NCI-H226 (cell line): ENCODE results near the gene PLA2G6.
"Not testable (repeated sequence)": the region's sequence is repeated elsewhere in the genome, so short reads cannot be mapped to it uniquely, and the experiment has no call there.

Experiments
- DNase-seq: peaks from one replicate; pipeline ENCODE4 v3.0.0-alpha.2; 2015

The PLA2G6 gene

DNA sequence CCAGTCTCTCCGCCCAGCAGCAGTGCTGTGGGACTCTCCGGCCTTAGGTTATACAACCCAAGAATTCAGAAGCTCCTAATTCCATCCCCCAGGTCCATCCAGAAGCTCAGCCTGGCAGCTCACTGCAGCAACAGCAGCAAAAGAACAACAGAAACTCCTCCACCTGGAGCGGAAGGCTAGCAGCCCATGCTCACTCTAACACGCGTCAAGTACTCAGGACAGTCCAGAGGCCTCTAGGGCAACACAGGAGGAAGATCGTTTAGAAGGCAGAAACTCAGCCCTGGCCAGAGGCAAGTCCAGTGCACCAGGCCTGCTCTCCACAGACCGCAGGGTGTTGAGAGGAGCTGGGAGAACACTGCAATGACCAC is 17.1 kb downstream of the PLA2G6 start:
- no peak for DNase-seq

DNA sequence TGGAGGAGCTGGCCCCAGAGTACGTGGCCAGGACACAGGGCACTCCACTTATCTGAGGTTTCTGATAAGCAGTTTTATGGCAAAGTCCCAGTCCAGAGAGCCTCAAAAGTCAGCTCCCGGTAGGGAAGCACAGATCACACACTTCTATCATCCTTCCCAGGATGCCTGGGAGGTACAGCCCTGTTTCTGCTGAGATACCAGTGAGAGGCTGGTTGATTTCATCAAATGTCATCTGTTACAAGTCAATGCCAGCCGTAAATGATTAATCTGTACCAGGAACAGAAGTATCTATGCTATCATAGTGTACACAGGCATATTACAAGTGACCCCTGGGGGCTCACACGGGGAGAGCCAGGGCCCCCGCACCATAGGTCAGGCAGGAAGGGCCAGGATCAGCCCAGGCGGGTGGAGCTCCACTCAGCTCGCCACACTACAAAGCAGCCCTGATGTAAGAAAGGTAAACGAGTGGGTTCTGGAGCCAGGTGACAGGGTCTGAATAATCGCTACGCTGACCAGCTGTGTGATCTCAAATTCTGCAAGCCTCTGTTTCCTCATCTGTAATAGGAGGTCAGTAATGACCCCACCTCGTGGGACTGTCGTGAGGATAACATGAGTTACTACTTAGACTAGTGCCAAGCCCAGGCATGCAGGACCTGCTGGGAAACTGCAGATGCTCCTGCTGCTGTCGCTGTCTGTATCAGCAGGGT is 17.6 kb downstream of the PLA2G6 start:
- no peak for DNase-seq

DNA sequence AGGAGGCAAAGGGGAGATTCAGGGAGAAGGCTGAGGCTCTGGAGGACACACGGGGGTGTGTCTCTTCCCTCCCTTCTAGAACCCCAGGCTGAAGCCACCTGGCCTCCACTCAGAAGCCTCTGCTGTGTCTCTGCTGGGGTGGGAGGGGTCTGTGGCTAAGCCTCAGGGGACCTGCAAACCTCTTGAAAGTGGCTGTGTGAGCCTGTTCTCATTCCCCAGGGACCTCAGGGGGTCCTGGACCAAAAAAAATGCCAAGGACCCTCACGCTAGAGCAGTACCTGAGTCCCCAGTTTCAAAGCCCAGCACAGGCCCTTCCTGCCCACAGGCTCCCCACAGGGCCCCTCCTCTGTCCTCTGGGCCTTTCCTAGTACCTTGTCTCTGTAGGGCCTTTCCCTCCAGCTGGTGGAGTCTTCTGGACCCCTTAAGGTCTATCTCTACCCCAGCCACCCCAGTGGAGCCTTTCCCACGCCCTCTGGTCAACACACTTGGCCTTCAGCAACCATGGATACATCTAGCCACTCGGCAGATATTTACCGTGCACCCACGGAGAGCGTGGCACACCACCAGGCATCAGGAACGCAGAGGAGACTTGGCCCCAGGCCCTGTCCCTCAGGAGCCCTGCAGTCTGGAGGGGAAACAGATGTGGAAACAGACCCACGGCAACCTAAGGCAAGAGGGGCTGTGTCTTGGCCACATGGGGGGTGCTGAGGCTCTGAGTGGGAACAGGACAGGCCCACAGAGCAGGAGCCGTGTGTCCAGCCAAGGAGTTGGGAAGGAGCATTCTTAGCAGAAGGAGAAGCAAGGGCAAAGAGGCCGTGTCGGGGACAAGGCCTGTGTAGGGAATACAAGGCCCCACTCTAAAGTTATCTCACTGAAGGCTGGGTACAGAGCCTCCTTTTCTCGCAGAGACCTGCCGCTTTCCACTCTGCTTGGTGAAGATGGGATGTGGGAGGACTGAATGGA is 18.5 kb downstream of the PLA2G6 start:
- no peak for DNase-seq

DNA sequence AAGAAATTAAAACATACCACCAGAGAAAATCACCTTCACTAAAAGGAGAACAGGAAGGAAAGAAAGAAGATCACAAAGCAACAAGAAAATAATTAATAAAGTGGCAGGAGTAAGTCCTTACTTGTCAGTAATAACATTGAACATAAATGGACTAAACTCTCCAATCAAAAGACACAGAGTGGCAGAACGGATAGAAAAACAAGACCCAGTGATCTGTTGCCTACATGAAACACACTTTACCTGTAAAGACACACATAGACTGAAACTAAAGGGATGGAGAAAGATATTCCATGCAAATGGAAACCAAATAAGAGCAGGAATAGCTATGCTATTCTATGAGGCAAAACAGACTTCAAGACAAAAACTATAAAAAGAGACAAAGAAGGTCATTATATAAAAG is 25.9 kb downstream of the PLA2G6 start:
- DNase-seq, result no peak

DNA sequence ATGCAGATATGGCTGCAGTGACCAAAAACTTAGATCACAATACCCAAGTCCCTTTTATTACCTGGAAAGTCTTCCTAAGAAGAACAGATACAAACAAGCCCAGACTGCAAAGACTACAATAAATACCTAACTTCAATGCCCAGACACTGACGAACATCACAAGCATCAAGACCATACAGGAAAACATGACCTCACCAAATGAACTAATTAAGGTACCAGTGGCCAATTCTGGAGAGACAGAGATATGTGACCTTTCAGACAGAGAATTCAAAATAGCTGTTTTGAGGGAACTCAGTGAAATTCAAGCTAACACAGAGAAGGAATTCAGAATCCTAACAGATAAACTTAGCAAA is 27.1 kb downstream of the PLA2G6 start:
- DNase-seq, result not testable (repeated sequence)

DNA sequence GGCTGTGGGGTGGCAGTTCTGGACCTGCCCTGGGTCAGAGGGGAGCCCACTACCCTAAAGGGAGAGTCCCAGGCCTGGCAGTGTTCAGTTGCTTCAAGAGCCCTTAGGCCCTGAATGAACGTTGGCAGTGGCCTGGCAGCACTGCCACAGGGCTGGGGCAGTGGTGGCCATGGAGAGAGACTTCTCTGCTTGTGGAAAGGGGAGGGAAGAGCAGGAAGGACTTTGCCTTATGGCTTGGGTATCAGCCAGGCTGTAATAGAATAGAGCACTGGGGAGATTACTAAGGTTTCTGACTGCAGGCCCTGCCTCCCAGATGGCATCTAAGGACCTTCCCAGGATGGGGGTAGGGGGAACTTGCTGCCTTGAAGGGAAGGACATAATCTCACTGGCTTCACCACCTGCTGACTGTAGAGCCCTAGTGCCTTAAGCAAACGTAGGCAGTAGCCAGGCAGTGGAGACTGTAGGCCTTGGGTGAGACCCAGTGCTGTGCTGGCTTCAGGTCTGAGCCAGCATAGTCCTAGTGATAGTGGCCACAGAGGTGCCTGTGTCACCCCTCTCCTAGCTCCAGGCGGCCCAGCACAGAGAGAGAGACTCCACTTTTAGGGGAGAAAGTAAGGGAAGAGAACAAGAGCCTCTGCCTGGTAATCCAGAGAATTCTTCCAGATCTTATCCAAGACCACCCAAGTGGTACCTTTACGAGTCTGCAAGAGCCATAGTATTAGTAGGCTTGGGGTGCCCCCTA is 27.6 kb downstream of the PLA2G6 start:
- DNase-seq, result no peak

DNA sequence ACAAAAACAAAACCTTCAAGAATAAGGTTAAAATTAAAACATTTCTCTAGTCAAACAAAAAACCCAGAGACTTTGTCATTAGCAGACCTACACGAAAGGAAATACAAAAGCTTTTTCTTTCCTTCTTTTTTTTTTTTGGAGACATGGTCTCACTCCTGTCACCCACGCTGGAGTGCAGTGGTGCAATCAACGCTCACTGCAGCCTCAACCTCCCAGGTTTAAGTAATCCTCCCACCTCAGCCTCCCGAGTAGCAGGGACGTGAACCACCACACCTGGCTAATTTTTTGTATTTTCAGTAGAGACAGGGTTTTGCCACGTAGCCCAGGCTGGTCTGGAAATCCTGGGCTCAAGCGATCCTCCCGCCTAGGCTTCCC is 30.5 kb downstream of the PLA2G6 start:
- no peak for DNase-seq

DNA sequence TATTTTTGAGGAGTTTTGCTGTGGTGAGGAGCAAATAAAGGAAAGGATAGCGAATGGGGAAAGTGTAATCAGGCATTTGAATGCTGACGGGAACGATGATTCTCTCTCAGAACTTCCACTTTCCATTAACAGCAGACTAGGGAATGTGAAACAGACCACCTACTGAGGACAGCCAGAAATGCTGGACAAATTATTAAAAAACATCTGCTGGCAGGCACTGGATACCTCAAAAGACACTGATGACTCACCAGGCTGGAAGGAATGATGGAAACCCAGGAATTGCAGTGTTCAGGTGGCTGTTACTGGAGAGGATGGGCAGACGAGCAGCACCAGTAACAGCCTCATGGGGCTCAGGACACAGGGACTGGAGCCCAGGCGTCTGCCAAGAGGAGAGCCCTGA is 33.4 kb downstream of the PLA2G6 start:
- peak; percentile 52 for DNase-seq

DNA sequence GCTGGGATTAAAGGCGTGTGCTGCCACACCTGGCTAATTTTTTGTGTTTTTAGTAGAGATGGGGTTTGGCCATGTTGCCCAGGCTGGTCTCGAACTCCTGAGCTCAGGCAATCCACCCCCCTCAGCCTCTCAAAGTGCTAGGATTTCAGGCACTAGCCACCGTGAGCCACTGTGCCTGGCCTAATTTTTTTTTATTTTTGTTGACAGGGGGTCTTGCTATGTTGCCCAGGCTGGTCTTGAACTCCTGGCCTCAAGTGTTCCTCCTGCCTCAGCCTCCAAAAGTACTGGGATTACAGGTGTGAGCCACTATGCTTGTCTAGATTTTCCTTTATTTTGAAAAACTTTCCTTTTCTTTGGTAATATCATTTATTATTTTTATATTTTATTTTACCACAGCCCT is 35.5 kb downstream of the PLA2G6 start:
- not testable (repeated sequence) for DNase-seq

DNA sequence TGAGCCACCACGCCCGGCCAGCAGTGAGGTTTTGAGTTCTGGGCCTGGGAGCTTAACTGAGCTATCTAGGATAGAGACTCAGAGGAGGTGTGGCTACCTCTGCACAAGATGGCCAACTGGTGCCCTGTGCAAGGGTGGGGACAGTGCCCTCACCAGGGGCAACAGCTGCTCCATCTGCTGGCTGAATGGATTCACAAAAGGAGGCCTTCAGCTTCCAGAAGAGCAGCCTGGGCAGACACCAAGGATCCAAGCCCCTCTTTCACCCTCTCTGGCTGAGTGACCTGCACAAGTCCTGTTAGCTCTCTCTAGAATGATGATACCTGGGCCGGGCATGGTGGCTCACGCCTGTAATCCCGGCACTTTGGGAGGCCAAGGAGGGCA is 37.6 kb downstream of the PLA2G6 start:
- no peak for DNase-seq

DNA sequence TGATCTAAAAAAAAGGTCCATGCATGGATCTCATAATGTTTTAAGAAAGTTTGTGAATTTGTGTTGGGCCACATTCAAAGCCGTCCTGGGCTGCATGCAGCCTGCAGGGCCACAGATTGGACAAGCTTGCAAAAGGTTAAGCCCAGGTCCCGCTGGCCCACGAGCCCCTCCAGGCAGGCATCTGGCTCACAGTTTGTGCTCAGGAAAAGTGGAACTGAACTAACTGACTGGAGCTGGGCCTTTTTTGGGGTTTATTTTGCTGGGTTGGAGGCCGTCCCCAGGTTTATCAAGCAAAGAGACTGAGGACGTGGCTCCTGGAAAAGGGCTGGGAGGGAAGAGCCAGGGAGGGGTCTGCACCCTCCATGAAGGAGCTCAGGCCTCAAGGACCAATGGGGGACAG is 39.0 kb downstream of the PLA2G6 start:
- DNase-seq, result no peak

DNA sequence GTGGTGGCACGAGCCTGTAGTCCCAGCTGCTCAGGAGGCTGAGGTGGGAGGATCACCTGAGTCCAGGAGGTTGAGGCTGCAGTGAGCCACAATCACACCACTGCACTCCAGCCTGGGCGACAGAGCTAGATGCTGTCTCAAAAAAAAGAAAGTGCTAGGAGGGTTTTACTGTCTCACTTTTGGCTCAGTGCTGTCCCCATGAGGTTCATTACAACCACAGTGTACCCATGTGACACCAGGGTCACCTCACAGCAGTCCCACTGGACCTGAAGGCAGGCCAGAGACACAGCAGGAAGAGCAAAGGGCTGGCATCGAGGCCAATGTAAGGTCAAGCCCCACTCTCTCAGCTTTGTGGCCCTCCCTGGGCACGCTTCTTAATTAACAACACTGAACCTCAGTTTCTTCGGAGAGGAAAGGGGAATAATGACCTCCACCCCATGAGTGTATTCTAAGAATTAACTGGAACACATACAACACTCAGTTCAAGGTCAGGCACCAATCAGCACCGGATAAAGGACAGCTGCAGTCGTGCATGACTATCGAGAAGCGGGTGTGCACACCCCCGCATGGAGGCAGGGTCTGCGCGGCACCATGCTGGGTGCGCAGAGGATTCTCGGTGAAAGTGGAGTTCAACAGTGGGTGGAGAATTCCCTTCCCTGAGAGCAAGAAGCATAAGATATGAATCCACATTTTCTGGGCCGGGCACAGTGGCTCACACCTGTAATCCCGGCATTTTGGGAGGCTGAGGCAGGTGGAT is 40.2 kb downstream of the PLA2G6 start:
- DNase-seq, result no peak

DNA sequence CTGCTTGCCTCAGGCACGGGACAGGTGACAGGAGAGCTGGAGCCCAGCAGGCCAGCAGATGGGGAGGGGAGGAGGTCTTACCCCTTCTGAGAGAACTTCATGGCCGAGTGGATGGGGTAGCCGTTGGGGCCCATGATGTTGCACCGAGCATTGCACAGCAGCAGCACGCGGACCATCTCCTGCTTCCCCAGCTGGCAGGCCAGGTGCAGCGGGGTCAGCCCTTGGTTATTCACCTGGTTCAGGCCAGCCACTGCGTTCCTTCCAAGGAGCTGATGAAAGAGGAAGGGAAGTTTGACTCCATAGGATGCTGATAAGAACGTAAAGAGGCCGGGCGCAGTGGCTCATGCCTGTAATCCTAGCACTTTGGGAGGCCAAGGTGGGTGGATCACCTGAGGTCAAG is 41.7 kb downstream of the PLA2G6 start:
- no peak for DNase-seq

DNA sequence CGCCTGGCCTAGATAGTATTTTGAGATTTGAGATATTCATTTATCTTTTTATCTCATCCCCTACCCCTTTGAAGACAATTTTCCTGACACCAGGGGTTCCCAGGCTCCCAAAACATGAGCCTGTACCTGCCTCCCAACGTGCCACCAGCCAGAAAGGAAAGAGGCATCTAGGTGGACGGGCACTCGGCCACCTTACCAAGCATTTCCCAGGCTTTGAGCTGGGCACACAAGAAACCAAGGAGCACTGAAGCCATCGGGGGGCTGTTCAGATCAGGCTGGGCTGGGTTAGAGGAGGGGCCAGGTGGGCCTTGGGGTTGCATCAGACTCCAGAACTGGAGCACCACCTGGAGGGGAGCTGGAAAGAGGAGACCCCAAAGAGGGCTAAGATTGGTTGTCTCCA is 42.7 kb downstream of the PLA2G6 start:
- DNase-seq, result no peak

DNA sequence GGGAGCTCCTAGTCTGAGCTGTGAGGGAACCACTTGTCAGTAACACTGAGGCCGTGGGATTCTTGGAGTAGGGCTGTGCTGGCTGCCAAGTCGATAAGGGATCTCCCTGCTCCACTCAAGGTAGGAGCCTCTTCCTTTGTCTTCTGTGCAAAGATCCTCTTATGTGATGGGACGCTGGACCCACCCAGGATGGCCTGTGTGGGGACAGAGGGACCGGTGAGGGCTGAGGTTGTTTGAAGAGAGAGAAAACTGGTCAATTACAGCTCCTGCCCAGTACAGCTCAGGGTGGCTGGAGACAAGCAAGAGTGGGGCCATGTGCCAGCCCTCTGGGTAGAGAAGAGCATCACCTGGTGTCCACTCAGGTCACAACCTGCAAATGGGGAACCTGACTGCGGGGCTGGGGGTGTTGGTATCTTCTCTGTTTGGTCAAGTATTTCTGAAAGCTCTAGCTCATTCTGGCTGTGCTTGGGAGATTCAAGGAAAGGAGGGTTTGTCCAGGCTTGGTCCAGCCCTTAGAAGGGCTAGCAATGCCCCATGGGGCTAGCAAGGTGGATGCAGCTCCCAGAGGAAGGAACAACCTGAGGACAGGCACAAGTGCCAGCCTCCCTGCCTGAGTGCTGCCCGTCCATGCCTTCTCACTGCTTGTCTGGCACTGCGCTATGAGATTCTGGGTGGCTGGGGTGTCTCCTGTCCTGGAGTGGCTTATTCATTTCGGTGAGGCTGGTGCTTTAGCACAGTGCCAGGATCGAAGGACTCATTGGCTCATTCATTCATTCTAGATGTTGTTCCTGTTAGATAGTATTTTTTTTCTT is 43.5 kb downstream of the PLA2G6 start:
- no peak for DNase-seq

DNA sequence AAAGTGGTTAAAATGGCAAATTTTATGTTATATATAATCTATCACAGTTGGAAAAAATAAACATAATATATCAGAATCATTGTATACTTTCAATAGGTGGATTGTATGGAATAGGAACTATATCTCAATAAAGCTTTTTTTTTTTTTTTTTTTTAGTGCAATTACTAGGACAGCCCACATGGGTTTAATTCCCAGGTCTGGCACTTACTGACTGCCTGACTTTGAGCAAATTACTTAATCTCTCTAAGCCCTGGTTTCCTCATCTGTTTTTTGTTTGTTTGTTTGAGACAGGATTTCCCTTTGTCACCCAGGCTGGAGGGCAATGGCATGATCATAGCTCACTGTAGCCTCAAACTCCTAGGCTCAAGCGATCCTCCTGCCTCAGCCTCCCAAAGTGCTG is 45.0 kb downstream of the PLA2G6 start:
- DNase-seq, result no peak

DNA sequence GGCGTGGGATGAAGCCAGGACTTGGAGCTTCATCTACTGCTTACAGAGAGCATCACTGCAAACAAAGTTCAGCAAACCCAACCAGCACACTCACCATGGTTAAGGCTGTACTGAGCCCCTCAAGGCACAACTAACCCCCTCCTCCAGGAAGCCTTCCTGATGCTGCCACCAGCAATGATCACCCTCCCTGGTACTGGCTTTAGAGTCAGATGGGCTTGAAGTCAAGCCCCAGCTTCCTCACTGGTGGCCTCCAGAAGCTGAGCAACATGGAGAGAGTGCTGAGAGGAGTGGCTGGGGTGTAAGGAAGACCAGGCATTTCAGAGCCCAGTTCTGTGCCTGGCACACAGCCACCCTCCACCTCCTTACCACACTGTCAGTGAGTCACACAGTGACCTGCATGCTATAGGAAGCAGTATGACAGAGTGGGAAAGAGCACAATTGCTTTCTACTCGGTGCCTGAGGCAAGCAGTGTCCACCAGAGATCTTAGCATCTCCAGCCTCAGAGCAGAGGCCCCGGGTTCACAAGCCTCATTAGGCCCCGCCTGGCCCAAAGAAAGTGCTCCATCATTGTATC is 46.4 kb downstream of the PLA2G6 start:
- DNase-seq, result peak; percentile 44

DNA sequence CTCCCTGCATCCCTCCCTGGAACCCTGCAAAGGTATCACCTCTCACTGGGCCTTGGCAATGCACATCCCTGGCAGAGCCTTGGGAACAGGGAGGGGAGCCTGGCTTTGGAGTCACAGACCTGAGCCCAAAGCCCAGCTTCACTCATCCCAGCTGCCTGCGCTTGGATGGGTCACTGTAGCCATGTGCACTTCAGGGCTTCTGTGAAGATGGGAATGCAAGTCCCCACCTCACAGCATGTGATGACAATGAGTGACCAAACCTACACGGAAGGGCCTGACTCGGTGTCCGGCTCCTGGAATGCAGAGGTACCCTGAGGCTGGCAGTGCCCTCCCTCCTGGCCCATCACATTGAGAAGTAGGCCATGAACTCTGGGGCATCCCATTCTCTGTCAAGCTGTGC is 48.3 kb downstream of the PLA2G6 start:
- DNase-seq, result no peak

DNA sequence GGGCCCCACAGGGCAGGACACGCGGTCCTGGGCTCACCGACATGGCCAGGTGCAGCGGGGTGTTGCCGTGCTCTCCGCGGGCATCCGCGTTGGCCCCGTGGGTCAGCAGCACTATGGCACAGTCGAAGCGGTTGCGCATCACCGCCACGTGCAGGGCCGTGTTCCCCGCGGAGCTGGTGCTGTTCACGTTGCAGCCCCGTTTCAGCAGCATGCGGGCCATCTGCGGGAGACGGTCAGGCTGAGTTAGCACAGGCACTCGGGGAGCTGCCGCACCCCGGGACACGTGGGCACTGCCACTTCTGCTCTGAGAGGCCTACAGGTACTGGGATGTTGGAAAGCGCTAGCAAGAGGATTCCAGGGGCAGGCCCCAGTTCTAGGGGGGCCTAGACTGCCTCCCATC is 48.8 kb downstream of the PLA2G6 start:
- no peak for DNase-seq

DNA sequence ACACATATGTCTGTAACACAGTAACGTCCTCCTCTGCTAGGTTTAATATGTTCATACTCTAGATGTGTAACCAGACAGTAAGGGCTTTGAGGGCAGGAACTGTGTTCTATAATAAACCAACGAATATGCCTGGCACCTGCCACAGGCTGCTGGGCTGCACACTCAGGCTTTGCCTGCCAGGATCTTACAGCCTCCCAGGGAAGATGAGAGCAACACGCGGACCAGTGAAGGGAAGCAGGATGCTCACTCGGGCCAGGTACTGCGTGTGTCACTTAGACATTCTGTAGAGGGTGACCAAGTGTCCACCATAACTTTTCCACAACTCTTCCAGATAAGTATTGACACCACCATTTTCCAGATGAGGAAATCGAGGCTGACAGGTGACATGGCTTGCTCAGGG is 49.5 kb downstream of the PLA2G6 start:
- no peak for DNase-seq

DNA sequence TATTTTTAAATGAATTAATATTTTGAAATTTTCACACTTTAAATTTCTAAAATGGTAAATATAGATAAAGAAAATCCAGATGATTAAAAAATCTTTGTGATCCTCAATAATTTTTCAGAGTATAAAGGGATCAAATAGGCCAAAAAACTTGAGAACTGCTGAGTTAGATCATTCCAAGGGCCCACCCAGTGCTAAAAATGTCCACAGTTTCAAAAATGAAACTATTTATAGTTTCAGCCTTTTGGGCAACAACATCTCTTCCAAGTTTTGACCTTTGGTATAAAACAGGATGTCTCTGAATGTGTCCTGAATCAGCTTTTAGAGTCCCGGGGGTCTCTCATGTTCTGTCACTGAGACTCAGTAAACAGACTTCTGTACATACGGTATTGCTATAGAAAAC is 50.2 kb downstream of the PLA2G6 start:
- no peak for DNase-seq

DNA sequence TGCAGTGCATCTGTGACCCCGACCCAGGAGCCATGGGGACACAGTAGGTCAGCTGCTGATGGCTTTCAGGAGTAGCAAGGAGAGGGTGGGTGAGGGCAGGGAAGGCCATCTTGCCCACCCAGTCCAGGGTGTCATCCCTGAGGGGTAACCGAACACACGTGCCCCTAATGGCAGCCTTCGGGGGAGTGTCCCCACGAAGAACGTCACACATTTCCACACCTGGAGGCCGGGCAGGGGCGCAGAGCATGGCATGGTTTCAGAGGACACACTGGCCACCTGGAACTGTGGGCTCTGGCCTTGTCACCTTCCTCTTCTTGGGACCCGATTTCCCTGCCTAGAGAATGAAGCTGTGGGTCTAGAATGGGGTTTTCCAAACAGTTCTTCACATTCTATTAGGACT is 51.8 kb downstream of the PLA2G6 start:
- DNase-seq, result no peak
